CD4-positive, alpha-beta T cell treated with Interferon alpha-2 for 1 hour (primary cell): ENCODE data around the gene S100P.

Source experiments
- DNase-seq, 2 donors: peaks; one replicate each; pipeline ENCODE4 v3.0.0-alpha.2; 2020 to 2022

The S100P gene

GRCh38 chr4:6727081-6727942, 33.6 kb downstream of the S100P start:
- no peak for DNase-seq

GRCh38 chr4:6727943-6728250, 34.2 kb downstream of the S100P start:
- no peak for DNase-seq

- no peak for DNase-seq
These were observed 34.8 kb downstream of the S100P start for GRCh38 chr4:6728320-6729029.

- DNase-seq = no peak
These were observed 37.1 kb downstream of the S100P start for GRCh38 chr4:6730603-6731317.

GRCh38 chr4:6731318-6731675, 37.6 kb downstream of the S100P start:
- no peak for DNase-seq

- DNase-seq = no peak
These were observed 38.1 kb downstream of the S100P start for GRCh38 chr4:6731780-6732179.

GRCh38 chr4:6732441-6733357, 39.0 kb downstream of the S100P start:
- no peak for DNase-seq

GRCh38 chr4:6733358-6734164, 39.9 kb downstream of the S100P start:
- no peak for DNase-seq

- no peak for DNase-seq
These were observed 40.6 kb downstream of the S100P start for GRCh38 chr4:6734165-6734786.

GRCh38 chr4:6739920-6740319, 46.2 kb downstream of the S100P start:
- no peak for DNase-seq

- DNase-seq = no peak
These were observed 46.7 kb downstream of the S100P start for GRCh38 chr4:6740347-6740746.

- DNase-seq = no peak
These were observed 48.8 kb downstream of the S100P start for GRCh38 chr4:6742507-6742906.

- no peak for DNase-seq
These were observed 49.3 kb downstream of the S100P start for GRCh38 chr4:6742989-6743388.
